GM18526 (cell line): ENCODE measurements around the gene PPP6R2.

ENCODE experiments used
- POLR2A ChIP-seq: IDR thresholded peaks from 3 replicates; pipeline ENCODE4 v1.6.1; 2011; ENCODE audit not compliant: insufficient read length; ENCODE audit errors: extremely low read depth

Gene PPP6R2

DNA sequence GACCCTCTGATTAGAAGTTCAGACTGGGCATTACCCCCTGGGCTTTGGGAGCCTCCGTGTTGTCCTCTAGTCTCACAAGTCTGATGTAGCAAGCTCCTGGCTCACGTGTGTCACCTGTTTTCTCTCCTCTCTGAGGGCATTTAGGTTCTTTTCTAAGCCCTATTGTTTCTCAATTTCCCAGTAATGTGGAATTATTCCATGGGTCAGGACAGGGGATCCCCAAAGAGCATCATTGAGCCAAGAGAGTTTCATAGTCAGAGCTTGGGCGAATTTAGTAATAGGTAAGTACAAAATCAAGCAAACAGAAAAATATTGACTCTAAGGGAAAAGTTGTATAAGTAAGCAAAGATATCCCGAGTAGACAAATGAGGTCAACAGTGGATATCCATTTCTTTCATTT lies 57.3 kb downstream of the PPP6R2 start:
- no peak for TF ChIP-seq POLR2A

- no peak for TF ChIP-seq POLR2A
These were observed 57.8 kb downstream of the PPP6R2 start for GRCh38 chr22:50400931-50401330.

DNA sequence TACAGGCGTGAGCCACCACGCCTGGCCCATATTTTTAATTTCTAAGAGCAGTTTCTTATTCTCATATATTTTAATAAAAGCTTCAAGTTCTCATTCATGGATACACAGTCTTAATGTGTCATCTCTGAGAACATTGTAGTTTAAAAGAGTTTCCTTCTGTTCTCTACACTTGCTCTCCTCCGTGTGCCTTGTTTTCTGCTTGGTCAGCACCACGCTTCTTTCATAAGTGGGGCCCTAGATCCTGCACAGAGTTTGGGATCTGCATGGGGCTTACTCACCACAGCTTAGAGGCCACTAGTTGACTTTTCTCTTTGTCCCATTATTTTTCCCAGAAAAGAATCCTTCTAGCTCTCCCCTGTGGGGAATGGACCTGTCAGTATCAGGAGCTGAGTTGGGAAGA lies 58.8 kb downstream of the PPP6R2 start:
- no peak for TF ChIP-seq POLR2A

DNA sequence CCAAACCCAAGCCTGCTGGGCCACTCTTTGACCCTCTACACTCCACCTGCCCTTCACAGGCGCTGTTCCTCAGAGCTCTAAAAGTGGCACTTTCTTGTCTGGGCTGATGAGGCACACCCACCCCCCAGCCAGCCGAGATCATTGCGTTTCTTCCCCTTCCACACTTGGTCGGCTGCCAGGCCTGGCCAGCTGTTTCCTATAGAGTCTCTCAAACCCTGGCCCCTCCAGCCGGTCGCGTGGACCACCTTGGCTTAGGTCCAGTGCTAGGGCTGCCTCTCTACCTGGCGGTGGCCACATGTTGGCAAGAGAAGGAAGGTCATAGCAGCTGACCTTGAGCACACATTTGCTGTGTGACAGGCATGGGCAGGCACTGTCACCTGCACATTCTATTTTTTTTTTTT lies 60.6 kb downstream of the PPP6R2 start:
- no peak for TF ChIP-seq POLR2A

- TF ChIP-seq POLR2A = no peak
These were observed 63.5 kb downstream of the PPP6R2 start for GRCh38 chr22:50406416-50407170.

GRCh38 chr22:50408311-50408710 lies 65.2 kb downstream of the PPP6R2 start:
- no peak for TF ChIP-seq POLR2A

DNA sequence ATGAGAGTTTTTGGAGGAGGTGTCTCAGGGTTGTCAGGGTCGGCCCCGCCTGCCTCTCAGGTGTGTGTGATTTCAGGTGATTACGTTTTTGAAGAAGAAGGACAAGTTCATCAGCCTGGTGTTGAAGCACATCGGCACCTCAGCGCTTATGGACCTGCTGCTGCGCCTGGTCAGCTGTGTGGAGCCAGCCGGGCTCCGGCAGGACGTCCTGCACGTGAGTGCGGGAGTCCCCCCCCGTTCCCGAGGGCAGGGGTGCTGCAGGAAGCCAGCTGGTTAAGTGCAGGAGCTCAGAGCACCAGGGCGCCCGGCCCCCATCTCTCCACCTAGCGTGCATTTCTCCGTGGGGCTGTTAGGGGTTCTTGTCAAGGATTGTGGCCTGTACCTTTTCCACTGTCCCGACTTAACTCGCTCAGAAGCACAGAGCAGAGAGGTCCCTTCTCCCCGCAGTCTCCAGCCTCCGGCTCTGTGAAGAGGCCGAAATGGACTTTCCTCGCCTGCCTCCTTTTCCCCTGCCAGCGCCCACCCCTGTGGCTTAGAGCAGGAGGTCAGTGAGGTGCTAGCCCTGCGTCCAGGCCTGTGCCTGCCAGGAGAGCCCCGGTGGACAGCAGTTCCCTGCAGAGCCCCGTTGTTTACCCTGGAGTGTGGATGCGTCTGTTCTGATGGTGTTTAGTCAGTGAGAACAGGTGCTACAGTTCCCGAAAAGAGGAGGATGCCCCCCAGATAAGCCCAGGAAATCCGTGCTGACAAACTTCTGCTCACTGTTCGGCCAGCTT lies 71.5 kb downstream of the PPP6R2 start:
- TF ChIP-seq POLR2A = no peak

DNA sequence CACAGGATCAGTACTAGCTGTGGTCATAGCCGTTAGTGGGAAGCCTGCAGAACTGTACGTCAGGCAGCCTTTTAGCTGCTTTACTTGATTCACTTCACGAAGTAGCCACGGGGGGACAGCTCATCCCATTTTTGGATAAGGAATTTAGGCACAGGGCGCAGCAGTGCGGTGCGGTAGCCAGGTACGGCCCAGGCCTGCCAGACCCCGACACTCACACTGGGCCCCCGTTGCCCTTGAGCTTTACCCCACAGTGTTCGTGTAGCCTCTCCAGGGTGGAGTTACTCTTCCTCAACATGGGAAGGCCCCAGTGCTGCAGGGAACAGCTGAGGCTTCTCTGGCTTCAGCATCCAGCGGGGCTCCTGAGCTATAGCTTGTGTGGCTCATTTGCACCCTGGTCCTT lies 72.3 kb downstream of the PPP6R2 start:
- no peak for TF ChIP-seq POLR2A

GRCh38 chr22:50416996-50417395 lies 73.9 kb downstream of the PPP6R2 start:
- TF ChIP-seq POLR2A = no peak

DNA sequence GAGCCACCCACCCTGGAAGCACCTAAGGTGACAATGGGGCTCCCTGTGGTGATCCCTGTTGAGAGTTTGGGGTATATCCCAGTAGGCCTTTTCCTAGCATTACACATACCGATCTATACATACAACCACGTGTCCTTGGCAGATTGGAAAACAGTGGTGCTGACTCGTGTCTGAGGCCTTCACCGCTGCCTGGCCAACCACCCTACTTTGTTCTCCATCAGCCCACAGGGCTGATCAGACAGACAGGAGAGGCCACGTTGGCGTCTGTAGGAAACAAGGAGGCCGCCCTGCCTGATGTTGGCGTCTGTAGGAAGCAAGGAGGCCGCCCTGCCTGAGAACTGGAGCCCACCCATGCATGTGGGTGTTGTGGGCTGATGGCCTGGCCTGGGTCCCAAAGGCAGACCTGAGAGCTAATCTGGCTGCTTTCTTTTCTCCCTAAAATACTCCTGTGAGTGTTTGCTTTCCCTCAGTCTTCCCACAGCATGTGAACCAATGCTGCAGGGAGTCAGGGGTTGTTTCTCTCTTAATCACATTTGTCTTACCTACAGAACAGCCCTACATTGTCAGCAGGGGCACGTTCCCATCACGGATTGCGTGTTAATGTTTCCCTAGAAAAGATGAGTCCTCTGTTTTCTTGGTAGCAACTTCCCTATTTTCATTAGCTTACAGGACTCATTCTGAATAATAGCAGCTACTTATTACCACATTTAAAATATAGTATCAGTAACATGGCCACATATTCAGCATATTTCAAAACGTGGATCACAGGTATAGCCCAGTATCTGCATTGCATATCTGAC lies 74.5 kb downstream of the PPP6R2 start:
- no peak for TF ChIP-seq POLR2A

DNA sequence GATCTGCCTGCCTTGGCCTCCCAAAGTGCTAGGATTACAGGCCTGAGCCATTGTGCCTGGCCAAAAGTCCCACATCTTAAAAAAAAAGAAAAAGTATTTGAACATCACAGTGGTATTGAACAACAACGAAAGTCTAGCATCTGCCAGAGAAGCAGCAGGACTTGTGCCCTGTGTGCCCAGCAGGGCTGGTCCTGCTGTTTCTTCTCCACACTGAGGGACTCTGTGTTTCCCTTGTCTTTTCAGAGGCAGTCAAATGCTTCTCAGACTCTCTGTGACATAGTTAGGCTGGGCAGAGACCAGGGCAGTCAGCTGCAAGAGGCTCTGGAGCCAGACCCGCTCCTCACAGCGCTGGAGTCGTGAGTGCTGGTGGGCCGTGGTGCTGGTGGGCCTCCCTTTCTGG lies 75.5 kb downstream of the PPP6R2 start:
- TF ChIP-seq POLR2A = no peak

- TF ChIP-seq POLR2A = no peak
These were observed 76.0 kb downstream of the PPP6R2 start for GRCh38 chr22:50419116-50419515.

DNA sequence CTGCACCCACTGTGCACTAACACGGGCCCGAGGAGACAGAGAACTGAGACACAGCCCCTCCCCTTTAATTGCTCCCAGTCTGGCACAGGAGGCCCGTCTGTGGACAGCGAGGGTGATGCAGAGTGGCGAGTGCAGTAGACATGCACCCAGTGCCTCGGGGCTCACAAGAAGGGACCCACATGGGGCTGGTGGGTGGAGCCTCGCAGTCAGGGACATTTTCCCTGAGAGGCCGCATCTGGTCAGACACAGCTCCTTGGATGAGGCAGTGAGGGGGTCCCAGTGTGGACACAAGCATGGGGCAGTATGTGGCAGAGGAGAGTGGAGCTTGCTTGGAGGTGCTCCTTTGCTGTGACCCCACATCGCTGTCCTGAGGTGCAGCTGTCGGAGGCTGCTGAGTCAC lies 76.9 kb downstream of the PPP6R2 start:
- no peak for TF ChIP-seq POLR2A

DNA sequence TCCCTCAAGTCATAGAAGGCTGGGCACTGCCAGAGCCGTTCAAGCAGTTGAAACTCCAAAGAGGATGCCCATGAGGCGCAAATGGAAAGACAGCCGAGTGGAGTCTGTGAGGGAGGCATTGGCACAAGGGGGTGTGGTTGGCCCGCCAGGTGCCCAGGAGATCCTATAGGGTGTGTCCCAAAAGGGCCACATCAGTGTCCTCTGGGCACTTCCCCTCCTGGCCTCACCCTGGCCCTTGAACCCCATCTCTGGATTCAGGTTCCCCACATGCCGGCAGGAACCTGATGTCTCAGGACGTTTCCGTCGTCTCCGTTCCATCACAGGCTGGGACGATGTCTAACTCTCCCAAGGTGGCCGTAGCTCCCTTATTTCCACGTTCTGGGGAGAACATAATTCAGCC lies 77.5 kb downstream of the PPP6R2 start:
- no peak for TF ChIP-seq POLR2A

DNA sequence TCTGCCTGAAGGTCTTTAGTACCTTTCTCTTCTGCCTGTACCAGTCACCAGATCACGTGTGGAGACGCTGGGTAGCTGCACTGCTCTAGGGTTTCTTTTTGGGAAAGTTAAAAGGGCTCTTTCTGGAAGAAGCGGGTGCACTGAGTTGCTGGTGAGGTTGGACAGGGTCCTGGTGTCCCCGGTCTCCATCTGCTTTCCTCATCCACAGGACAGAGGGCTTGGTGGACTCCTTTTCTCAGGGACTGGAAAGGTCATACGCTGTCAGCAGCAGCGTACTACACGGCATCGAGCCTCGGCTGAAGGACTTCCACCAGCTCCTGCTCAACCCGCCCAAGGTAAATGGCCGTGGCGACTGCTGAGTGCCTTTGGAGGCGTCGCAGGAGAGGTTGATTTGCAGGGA lies 78.9 kb downstream of the PPP6R2 start:
- TF ChIP-seq POLR2A = no peak

GRCh38 chr22:50422961-50423815 lies 80.1 kb downstream of the PPP6R2 start:
- TF ChIP-seq POLR2A = no peak

DNA sequence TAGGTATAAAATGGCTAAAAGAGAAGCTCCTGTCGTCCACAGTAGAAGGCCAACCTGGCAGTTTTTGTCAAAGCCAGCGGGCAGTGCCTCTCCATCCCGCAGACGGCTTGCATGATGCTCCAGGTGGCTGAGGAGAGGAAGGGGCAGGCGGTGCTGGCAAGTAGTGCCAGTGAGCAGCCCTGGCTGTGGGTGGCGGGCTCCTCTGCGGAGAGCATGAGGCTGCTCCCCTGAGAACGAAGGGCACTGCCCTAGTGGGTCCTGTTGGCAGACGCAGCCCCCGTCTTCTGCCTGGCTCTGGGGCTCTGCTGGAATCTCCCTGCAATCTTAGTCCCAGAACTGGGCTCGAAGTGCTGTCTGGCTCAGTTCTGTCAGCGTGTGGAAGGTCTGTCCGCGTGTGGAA lies 80.8 kb downstream of the PPP6R2 start:
- no peak for TF ChIP-seq POLR2A
